HL-60/S4 treated with phorbol 12-myristate 13-acetate at 8.2 ng/mL for 4 days and 3 days (cell line): ENCODE results near the gene PBX3.

Source experiments
- in situ Hi-C: fragments of 300-500 bp; cut with MboI; formaldehyde crosslinking; loops from 2 replicates; pipeline ENCODE4 v1.15.0; 2022; ENCODE audit warnings: low sequenced_read_pairs

PBX3 gene

GRCh38 chr9:125897481-125897880, 150.3 kb downstream of the PBX3 start:
- in situ Hi-C loops = no loop called here

- in situ Hi-C loops = no loop called here
Measured at GRCh38 chr9:125902214-125902613, 155.0 kb downstream of the PBX3 start.

GRCh38 chr9:125902831-125903512, 155.8 kb downstream of the PBX3 start:
- in situ Hi-C loops = no loop called here

- in situ Hi-C loops = no loop called here
Measured at GRCh38 chr9:125904155-125904851, 157.1 kb downstream of the PBX3 start.

GRCh38 chr9:125906144-125906543, 159.0 kb downstream of the PBX3 start:
- in situ Hi-C loops = no loop called here

GRCh38 chr9:125906893-125907292, 159.7 kb downstream of the PBX3 start:
- in situ Hi-C loops = no loop called here

GRCh38 chr9:125908136-125908535, 161.0 kb downstream of the PBX3 start:
- in situ Hi-C loops = no loop called here

GRCh38 chr9:125908966-125909365, 161.8 kb downstream of the PBX3 start:
- in situ Hi-C loops = no loop called here

- in situ Hi-C loops = no loop called here
Measured at GRCh38 chr9:125909459-125909858, 162.3 kb downstream of the PBX3 start.

- in situ Hi-C loops = no loop called here
Measured at GRCh38 chr9:125910286-125910685, 163.1 kb downstream of the PBX3 start.

GRCh38 chr9:125911861-125912644, 164.9 kb downstream of the PBX3 start:
- in situ Hi-C loops = no loop called here

GRCh38 chr9:125912667-125913066, 165.5 kb downstream of the PBX3 start:
- in situ Hi-C loops = no loop called here

- in situ Hi-C loops = no loop called here
Measured at GRCh38 chr9:125913551-125913950, 166.4 kb downstream of the PBX3 start.

- in situ Hi-C loops = no loop called here
Measured at GRCh38 chr9:125914411-125914810, 167.2 kb downstream of the PBX3 start.

- in situ Hi-C loops = no loop called here
Measured at GRCh38 chr9:125915606-125916005, 168.4 kb downstream of the PBX3 start.

GRCh38 chr9:125919565-125919964, 172.4 kb downstream of the PBX3 start:
- in situ Hi-C loops = no loop called here

GRCh38 chr9:125920402-125920801, 173.2 kb downstream of the PBX3 start:
- in situ Hi-C loops = no loop called here

- in situ Hi-C loops = no loop called here
Measured at GRCh38 chr9:125922854-125923253, 175.7 kb downstream of the PBX3 start.

GRCh38 chr9:125924351-125924750, 177.2 kb downstream of the PBX3 start:
- in situ Hi-C loops = no loop called here

GRCh38 chr9:125926936-125927335, 179.8 kb downstream of the PBX3 start:
- in situ Hi-C loops = no loop called here

- in situ Hi-C loops = no loop called here
Measured at GRCh38 chr9:125929846-125930245, 182.7 kb downstream of the PBX3 start.

GRCh38 chr9:125931211-125931610, 184.0 kb downstream of the PBX3 start:
- in situ Hi-C loops = no loop called here
